H1 (cell line): ENCODE data around the gene TWF2.

Experiments
- CBX5 ChIP-seq: fragments of 300-800, 300-1000 bp; sonication (generic); IDR thresholded peaks from 2 replicates; pipeline ENCODE4 v1.7.1; 2016; ENCODE audit warnings: antibody characterized with exemption, low read length, low read depth
- CEBPB ChIP-seq: IDR thresholded peaks from 2 replicates; pipeline ENCODE4 v1.6.1; 2012; ENCODE audit warnings: low read depth, low read length
- POLR2AphosphoS5 ChIP-seq: IDR thresholded peaks from 2 replicates; pipeline ENCODE4 v1.6.1; 2011; ENCODE audit warnings: low read depth, low read length
- TAF7 ChIP-seq: optimal IDR thresholded peaks from 2 replicates; pipeline ENCODE3; 2011; ENCODE audit warnings: low read depth, mild to moderate bottlenecking, inconsistent platforms, low read length, moderate library complexity, borderline replicate concordance
- TF ChIP-seq, protein P1 (sequence below), 3 experiments: IDR thresholded peaks; 1 replicate in 2 of 3; 2 replicates in 1 of 3; pipeline versions ENCODE4 v1.5.1 to v1.6.1; 2011; ENCODE audit warnings: low read length in 3 of 3, mild to moderate bottlenecking in 3 of 3, inconsistent platforms in 2 of 3, low read depth in 1 of 3, moderate library complexity in 1 of 3; ENCODE audit not compliant: insufficient read depth in 1 of 3; ENCODE audit errors: control extremely low read depth in 1 of 3
- TF ChIP-seq, protein P2 (sequence below): IDR thresholded peaks from 2 replicates; pipeline ENCODE4 v1.6.1; 2011; ENCODE audit warnings: low read depth, mild to moderate bottlenecking, low read length; ENCODE audit not compliant: insufficient read depth

- TF ChIP-seq CBX5 (no peak), POLR2AphosphoS5 (no peak), TAF7 (no peak), CEBPB (no peak)
- TF ChIP-seq, protein P1, sequence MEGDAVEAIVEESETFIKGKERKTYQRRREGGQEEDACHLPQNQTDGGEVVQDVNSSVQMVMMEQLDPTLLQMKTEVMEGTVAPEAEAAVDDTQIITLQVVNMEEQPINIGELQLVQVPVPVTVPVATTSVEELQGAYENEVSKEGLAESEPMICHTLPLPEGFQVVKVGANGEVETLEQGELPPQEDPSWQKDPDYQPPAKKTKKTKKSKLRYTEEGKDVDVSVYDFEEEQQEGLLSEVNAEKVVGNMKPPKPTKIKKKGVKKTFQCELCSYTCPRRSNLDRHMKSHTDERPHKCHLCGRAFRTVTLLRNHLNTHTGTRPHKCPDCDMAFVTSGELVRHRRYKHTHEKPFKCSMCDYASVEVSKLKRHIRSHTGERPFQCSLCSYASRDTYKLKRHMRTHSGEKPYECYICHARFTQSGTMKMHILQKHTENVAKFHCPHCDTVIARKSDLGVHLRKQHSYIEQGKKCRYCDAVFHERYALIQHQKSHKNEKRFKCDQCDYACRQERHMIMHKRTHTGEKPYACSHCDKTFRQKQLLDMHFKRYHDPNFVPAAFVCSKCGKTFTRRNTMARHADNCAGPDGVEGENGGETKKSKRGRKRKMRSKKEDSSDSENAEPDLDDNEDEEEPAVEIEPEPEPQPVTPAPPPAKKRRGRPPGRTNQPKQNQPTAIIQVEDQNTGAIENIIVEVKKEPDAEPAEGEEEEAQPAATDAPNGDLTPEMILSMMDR (IDR thresholded peaks at IDR 0.05; ENCODE audit: control extremely low read depth in 1 of 3, insufficient read depth in 1 of 3, low read depth in 1 of 3, low read length in 3 of 3) = no peak
- TF ChIP-seq, protein P2, sequence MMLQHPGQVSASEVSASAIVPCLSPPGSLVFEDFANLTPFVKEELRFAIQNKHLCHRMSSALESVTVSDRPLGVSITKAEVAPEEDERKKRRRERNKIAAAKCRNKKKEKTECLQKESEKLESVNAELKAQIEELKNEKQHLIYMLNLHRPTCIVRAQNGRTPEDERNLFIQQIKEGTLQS = no peak
Measured at GRCh38 chr3:52246728-52247408, 7.9 kb upstream of the TWF2 start.
